ENCODE measurements around the gene SMYD4. TPM values are rescaled to one million over a fixed set of nuclear protein-coding genes. Genes with fewer than 3 reads are reported as not detected.
A peak's percentile ranks its signal among the peaks of the same experiment; 100 is the strongest.

Gene SMYD4
- total RNA-seq, 4 donors from 2014 or later: 15.1 to 19.9 (median 17.5) TPM

DNA sequence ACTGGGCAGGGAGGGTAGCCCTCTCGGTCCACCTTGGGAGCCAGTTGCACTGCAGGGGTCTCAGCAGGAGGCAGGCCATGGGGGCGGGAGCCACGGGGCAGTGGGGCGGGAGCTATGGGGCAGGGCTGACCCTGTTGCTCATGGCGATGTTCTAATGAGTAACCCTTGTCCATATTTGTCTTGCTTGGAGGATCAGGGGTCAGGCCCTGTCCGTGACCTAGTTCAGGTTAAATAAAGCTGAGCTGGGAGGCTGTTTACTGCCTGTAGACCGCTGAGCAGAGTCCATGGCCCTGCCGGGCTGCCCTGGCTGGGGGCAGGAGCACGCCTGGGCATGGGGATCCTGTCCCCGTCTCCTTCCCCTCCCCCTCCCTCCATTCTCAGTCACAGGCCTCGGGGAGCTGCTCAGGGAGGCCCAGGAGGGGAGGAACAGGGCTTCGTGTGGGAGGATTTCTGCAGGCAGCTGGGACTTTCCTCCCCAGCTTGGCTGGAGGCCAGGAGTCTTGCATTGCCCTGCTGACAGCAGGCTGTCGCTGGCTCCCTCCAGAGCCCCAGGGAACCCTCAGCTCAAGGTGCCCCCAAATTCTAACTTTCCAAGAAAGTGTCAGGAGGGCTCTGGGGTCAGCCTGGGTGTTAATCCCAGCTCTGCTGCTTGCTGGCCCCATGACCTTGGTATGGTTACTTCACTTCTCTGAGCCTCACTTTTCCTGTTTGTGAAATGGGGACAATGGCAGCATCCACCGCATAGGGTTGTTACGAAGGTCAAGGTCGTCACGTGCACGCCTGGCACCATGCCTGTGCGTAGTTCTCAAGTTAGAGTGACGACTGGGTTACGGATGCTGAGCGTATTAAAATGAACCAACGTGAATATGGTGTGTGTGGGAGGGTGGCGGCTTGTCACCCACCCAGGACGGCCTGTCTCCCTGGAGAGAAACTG lies 93.1 kb downstream of the SMYD4 start:
- Histone ChIP-seq H3K36me3 (peaks cover 2 to 68% (median 4%) of the 10 kb centered on the region in 3 donors), H3K9me3 (no peaks in the 10 kb centered on the region), H3K27me3 (no peaks in the 10 kb centered on the region), H3K4me3 (no peak overlapping the region), H3K27ac (peak overlapping the region in 3 of 4 donors; percentile 51 to 75 (median 69)), H3K4me1 (peaks cover 0 to 30% (median 17%) of the 10 kb centered on the region in 4 donors)
- TF ChIP-seq EP300 (IDR thresholded peaks at IDR 0.05): peak in 1 of 2 donors; percentile 12
- no peak for TF ChIP-seq POLR2A (IDR thresholded peaks at IDR 0.05)
- 35 to 48% methylated on average over 23 to 24 of the region's 25 CpGs for WGBS, 2 donors
- peak in 1 of 2 donors; percentile 49 for DNase-seq (ENCODE audit: low spot score in 2 of 2)

GRCh38 chr17:1735834-1736347 lies 93.8 kb downstream of the SMYD4 start:
- TF ChIP-seq, protein P1, sequence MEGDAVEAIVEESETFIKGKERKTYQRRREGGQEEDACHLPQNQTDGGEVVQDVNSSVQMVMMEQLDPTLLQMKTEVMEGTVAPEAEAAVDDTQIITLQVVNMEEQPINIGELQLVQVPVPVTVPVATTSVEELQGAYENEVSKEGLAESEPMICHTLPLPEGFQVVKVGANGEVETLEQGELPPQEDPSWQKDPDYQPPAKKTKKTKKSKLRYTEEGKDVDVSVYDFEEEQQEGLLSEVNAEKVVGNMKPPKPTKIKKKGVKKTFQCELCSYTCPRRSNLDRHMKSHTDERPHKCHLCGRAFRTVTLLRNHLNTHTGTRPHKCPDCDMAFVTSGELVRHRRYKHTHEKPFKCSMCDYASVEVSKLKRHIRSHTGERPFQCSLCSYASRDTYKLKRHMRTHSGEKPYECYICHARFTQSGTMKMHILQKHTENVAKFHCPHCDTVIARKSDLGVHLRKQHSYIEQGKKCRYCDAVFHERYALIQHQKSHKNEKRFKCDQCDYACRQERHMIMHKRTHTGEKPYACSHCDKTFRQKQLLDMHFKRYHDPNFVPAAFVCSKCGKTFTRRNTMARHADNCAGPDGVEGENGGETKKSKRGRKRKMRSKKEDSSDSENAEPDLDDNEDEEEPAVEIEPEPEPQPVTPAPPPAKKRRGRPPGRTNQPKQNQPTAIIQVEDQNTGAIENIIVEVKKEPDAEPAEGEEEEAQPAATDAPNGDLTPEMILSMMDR (IDR thresholded peaks at IDR 0.05): no peak
- TF ChIP-seq POLR2A (IDR thresholded peaks at IDR 0.05): no peak
- no peak for TF ChIP-seq EP300 (IDR thresholded peaks at IDR 0.05)
- peak overlapping the region in 3 of 4 donors; percentile 51 to 75 (median 69) for H3K27ac ChIP-seq
- H3K4me3 ChIP-seq: no peak overlapping the region
- 84 to 85% methylated on average over 5 to 15 of the region's 17 CpGs for WGBS, 2 donors
- DNase-seq (ENCODE audit: low spot score in 2 of 2): no peak
- H3K9me3 ChIP-seq: no peaks in the 10 kb centered on the region
- H3K36me3 ChIP-seq: peaks cover 2 to 76% (median 4%) of the 10 kb centered on the region in 3 donors
- H3K27me3 ChIP-seq: no peaks in the 10 kb centered on the region
- peaks cover 0 to 37% (median 19%) of the 10 kb centered on the region in 4 donors for H3K4me1 ChIP-seq

DNA sequence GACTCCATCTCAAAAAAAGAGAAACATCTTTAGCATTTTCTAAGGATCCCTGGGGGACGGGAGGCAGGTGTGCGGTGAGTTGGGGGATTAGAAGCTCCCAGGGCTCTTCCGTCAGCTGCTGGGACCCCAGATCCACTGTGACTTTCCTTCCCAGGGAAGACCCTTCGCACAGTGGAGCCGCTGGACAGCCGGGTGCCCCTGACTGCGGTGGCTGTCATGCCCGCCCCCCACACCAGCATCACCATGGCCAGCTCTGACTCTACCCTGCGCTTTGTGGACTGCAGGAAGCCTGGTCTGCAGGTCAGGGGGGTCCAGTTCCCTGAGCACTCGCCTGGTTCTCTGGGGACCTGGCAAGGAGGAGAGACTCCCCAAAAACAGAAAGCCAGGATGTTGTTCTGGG lies 94.3 kb downstream of the SMYD4 start:
- peaks cover 2 to 80% (median 4%) of the 10 kb centered on the region in 3 donors for H3K36me3 ChIP-seq

GRCh38 chr17:1733759-1734158 lies 95.9 kb downstream of the SMYD4 start:
- Histone ChIP-seq H3K4me3 (no peak overlapping the region), H3K36me3 (peaks cover 2 to 94% (median 4%) of the 10 kb centered on the region in 3 donors), H3K27ac (no peak overlapping the region), H3K9me3 (no peaks in the 10 kb centered on the region), H3K27me3 (no peaks in the 10 kb centered on the region), H3K4me1 (peaks cover 0 to 58% (median 24%) of the 10 kb centered on the region in 4 donors)
- no peak for DNase-seq (ENCODE audit: low spot score in 2 of 2)
- WGBS, 2 donors: 91 to 95% methylated on average over 31 to 37 of the region's 38 CpGs
- TF ChIP-seq EP300 (IDR thresholded peaks at IDR 0.05): no peak
- TF ChIP-seq, protein P1 (IDR thresholded peaks at IDR 0.05): no peak
- TF ChIP-seq POLR2A (IDR thresholded peaks at IDR 0.05): no peak

More for the DNA sequence above, 94.3 kb downstream of the SMYD4 start:
- no peak for DNase-seq (ENCODE audit: low spot score in 2 of 2)
- Histone ChIP-seq H3K4me3 (no peak overlapping the region), H3K4me1 (peaks cover 0 to 42% (median 23%) of the 10 kb centered on the region in 4 donors), H3K27ac (peak overlapping the region in 2 of 4 donors; percentile 69 to 75), H3K9me3 (no peaks in the 10 kb centered on the region), H3K27me3 (no peaks in the 10 kb centered on the region)
- TF ChIP-seq EP300 (IDR thresholded peaks at IDR 0.05) (no peak), POLR2A (IDR thresholded peaks at IDR 0.05) (no peak)
- TF ChIP-seq, protein P1 (IDR thresholded peaks at IDR 0.05): no peak
- WGBS, 2 donors: 89 to 90% methylated on average over 8 to 9 of the region's 10 CpGs

GRCh38 chr17:1732833-1733321 lies 96.8 kb downstream of the SMYD4 start:
- WGBS, 2 donors: 69 to 83% methylated on average over 11 of the region's 11 CpGs
- Histone ChIP-seq H3K27me3 (no peaks in the 10 kb centered on the region), H3K4me3 (no peak overlapping the region), H3K36me3 (peaks cover 2 to 95% (median 4%) of the 10 kb centered on the region in 3 donors), H3K4me1 (peaks cover 0 to 60% (median 27%) of the 10 kb centered on the region in 4 donors), H3K9me3 (no peaks in the 10 kb centered on the region), H3K27ac (peak overlapping the region in 1 of 4 donors; percentile 31)
- TF ChIP-seq, protein P1 (IDR thresholded peaks at IDR 0.05): no peak
- TF ChIP-seq EP300 (IDR thresholded peaks at IDR 0.05) (no peak), POLR2A (IDR thresholded peaks at IDR 0.05) (no peak)
- no peak for DNase-seq (ENCODE audit: low spot score in 2 of 2)

All from tibial nerve (tissue), 4 donors.